Heart left ventricle (tissue), 13 donors: ENCODE results near the gene LAMC1.

ENCODE experiments used
- CTCF ChIP-seq, 12 donors: fragments of 200-600 bp; sonication (generic) in 4 of 12; IDR thresholded peaks; one replicate each; pipeline versions ENCODE4 v1.5.0 to v1.8.0; 2018 to 2022; ENCODE audit warnings: antibody characterized with exemption in 12 of 12, mild to moderate bottlenecking in 5 of 12
- POLR2A ChIP-seq, 2 donors: fragments of 450-650 bp; IDR thresholded peaks; one replicate each; pipeline ENCODE4 v1.6.1; 2017; ENCODE audit warnings: antibody characterized with exemption in 2 of 2, mild to moderate bottlenecking in 2 of 2, moderate library complexity in 2 of 2
- donor health status: ischemic (EF 13 %, LVEDD 7.1; RV severe dilation, severe dysfunction).
- donor health status: DM: no; HTN: yes; CAD: no.
- donor health status: DM: no; HTN: no; CAD: no.
- donor health status: ischemic (EF 25% LVEDD 6.9; RV normal size, moderate dysfunction).
- donor health status: ischemic (EF 25% LVEDD 5.7; RV mildly dilated, moderate dysfunction).
- donor health status: ischemic (EF 35%, LVEDD 5.7; RV mildly dilated, moderate dysfunction).
- donor health status: nonischemic (EF 11% LVEDD 7.7; RV severe dilation, severe dysfunction).
- donor health status: DM: yes; HTN: yes; CAD: no.
- donor health status: PGD.
- donor health status: ischemic (EF 29% LVEDD 5.4; RV normal size, mild dysfunction).
- donor health status: nonischemic (EF 23%, LVEDD 6.1; RV moderate dilation, normal function).

GRCh38 chr1:183140633-183141032, 117.4 kb downstream of the LAMC1 start:
- TF ChIP-seq CTCF (IDR thresholded peaks at IDR 0.05) (no peak), POLR2A (IDR thresholded peaks at IDR 0.05) (no peak)
